ENCODE data around the gene RIC1.
"Not testable (repeated sequence)": the region's sequence is repeated elsewhere in the genome, so short reads cannot be mapped to it uniquely, and the experiment has no call there.

RIC1 gene

GRCh38 chr9:5667391-5667790 lies 38.5 kb downstream of the RIC1 start:
- TF ChIP-seq CTCF (conservative IDR thresholded peaks at IDR 0.05; ENCODE audit: low read depth, low read length) = no peak
- no peak for DNase-seq (ENCODE audit: low read depth)
- no peak overlapping the region for H3K4me3 ChIP-seq (ENCODE audit: low read length)

GRCh38 chr9:5670079-5670478 lies 41.2 kb downstream of the RIC1 start:
- no peak for TF ChIP-seq CTCF (conservative IDR thresholded peaks at IDR 0.05; ENCODE audit: low read depth, low read length)
- no peak for DNase-seq (ENCODE audit: low read depth)
- no peak overlapping the region for H3K4me3 ChIP-seq (ENCODE audit: low read length)

GRCh38 chr9:5671711-5672353 lies 42.9 kb downstream of the RIC1 start:
- no peak overlapping the region for H3K4me3 ChIP-seq (ENCODE audit: low read length)
- no peak for DNase-seq (ENCODE audit: low read depth)

GRCh38 chr9:5675046-5675445 lies 46.1 kb downstream of the RIC1 start:
- H3K4me3 ChIP-seq (ENCODE audit: low read length); DNase-seq (ENCODE audit: low read depth): not testable (repeated sequence)

More at GRCh38 chr9:5671711-5672353, 42.9 kb downstream of the RIC1 start:
- TF ChIP-seq CTCF (conservative IDR thresholded peaks at IDR 0.05; ENCODE audit: low read depth, low read length) = no peak

GRCh38 chr9:5683591-5683990 lies 54.7 kb downstream of the RIC1 start:
- H3K4me3 ChIP-seq (ENCODE audit: low read length) = not testable (repeated sequence)

GRCh38 chr9:5684101-5684500 lies 55.2 kb downstream of the RIC1 start:
- no peak overlapping the region for H3K4me3 ChIP-seq (ENCODE audit: low read length)
- DNase-seq (ENCODE audit: low read depth) = no peak
- TF ChIP-seq CTCF (conservative IDR thresholded peaks at IDR 0.05; ENCODE audit: low read depth, low read length) = no peak

More at GRCh38 chr9:5683591-5683990, 54.7 kb downstream of the RIC1 start:
- not testable (repeated sequence) for DNase-seq (ENCODE audit: low read depth)

- peak; percentile 38 for DNase-seq (ENCODE audit: low read depth)
- H3K4me3 ChIP-seq (ENCODE audit: low read length) = no peak overlapping the region
- TF ChIP-seq CTCF (conservative IDR thresholded peaks at IDR 0.05; ENCODE audit: low read depth, low read length) = no peak
These were observed 59.2 kb downstream of the RIC1 start for GRCh38 chr9:5688109-5688508.

GRCh38 chr9:5690278-5690677 lies 61.4 kb downstream of the RIC1 start:
- no peak for DNase-seq (ENCODE audit: low read depth)
- TF ChIP-seq CTCF (conservative IDR thresholded peaks at IDR 0.05; ENCODE audit: low read depth, low read length) = no peak
- no peak overlapping the region for H3K4me3 ChIP-seq (ENCODE audit: low read length)

All from retinal pigment epithelial cell (primary cell).